Measurements from ENCODE around the gene VCP. TPM values are rescaled to one million over a fixed set of nuclear protein-coding genes. Genes with fewer than 3 reads are reported as not detected.

VCP gene
- total RNA-seq, 1 donor from 2014 or later: 390 TPM

- Mint-ChIP-seq H3K4me1 (ENCODE audit: low read depth, unreplicated experiment) (peaks cover 29% of the 10 kb centered on the region), H3K36me3 (ENCODE audit: low read depth, unreplicated experiment) (peaks cover 33% of the 10 kb centered on the region)
Measured at GRCh38 chr9:35044071-35044470, 28.4 kb downstream of the VCP start.

GRCh38 chr9:35042891-35043545, 29.4 kb downstream of the VCP start:
- Histone ChIP-seq H3K27me3 (ENCODE audit: insufficient read depth, low read length) (no peaks in the 10 kb centered on the region), H2AFZ (ENCODE audit: low read depth, low read length) (no peak overlapping the region), H3K36me3 (ENCODE audit: insufficient read depth, low read length) (no peaks in the 10 kb centered on the region), H4K20me1 (ENCODE audit: insufficient read depth, low read length) (peaks cover 24% of the 10 kb centered on the region), H3K9me3 (ENCODE audit: insufficient read depth, low read depth, low read length) (no peaks in the 10 kb centered on the region), H3K79me2 (ENCODE audit: insufficient read depth, low read length) (no peaks in the 10 kb centered on the region), H3K27ac (ENCODE audit: low read depth, low read length) (no peak overlapping the region), H3K4me2 (ENCODE audit: low read length) (no peak overlapping the region), H3K9ac (ENCODE audit: low read length) (no peak overlapping the region), H3K4me3 (ENCODE audit: insufficient read depth, low read depth, low read length) (no peak overlapping the region), H3K4me1 (ENCODE audit: insufficient read depth, low read length) (peaks cover 4% of the 10 kb centered on the region)
- Mint-ChIP-seq H3K9me3 (ENCODE audit: unreplicated experiment) (peaks cover 2% of the 10 kb centered on the region), H3K27me3 (ENCODE audit: low read depth, unreplicated experiment) (no peaks in the 10 kb centered on the region), H3K4me1 (ENCODE audit: low read depth, unreplicated experiment) (peaks cover 24% of the 10 kb centered on the region), H3K27ac (ENCODE audit: unreplicated experiment) (no peak overlapping the region), H3K36me3 (ENCODE audit: low read depth, unreplicated experiment) (peaks cover 33% of the 10 kb centered on the region), H3K4me3 (ENCODE audit: unreplicated experiment) (no peak overlapping the region)
- DNase-seq (ENCODE audit: low read depth) (no peak), FAIRE-seq (no peak)
- TF ChIP-seq EZH2 (IDR thresholded peaks at IDR 0.05; ENCODE audit: insufficient read depth, low read length): no peak
- TF ChIP-seq, protein P1, sequence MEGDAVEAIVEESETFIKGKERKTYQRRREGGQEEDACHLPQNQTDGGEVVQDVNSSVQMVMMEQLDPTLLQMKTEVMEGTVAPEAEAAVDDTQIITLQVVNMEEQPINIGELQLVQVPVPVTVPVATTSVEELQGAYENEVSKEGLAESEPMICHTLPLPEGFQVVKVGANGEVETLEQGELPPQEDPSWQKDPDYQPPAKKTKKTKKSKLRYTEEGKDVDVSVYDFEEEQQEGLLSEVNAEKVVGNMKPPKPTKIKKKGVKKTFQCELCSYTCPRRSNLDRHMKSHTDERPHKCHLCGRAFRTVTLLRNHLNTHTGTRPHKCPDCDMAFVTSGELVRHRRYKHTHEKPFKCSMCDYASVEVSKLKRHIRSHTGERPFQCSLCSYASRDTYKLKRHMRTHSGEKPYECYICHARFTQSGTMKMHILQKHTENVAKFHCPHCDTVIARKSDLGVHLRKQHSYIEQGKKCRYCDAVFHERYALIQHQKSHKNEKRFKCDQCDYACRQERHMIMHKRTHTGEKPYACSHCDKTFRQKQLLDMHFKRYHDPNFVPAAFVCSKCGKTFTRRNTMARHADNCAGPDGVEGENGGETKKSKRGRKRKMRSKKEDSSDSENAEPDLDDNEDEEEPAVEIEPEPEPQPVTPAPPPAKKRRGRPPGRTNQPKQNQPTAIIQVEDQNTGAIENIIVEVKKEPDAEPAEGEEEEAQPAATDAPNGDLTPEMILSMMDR (IDR thresholded peaks at IDR 0.05; ENCODE audit: insufficient read depth, low read depth, low read length): no peak

More at GRCh38 chr9:35044071-35044470, 28.4 kb downstream of the VCP start:
- FAIRE-seq (no peak), DNase-seq (ENCODE audit: low read depth) (peak; percentile 25)
- H3K4me1 ChIP-seq (ENCODE audit: insufficient read depth, low read length): peaks cover 4% of the 10 kb centered on the region
- no peaks in the 10 kb centered on the region for H3K79me2 ChIP-seq (ENCODE audit: insufficient read depth, low read length)
- no peak overlapping the region for H2AFZ ChIP-seq (ENCODE audit: low read depth, low read length)
- H3K4me3 ChIP-seq (ENCODE audit: insufficient read depth, low read depth, low read length): no peak overlapping the region
- H3K27ac Mint-ChIP-seq (ENCODE audit: unreplicated experiment): peak overlapping the region; percentile 12
- H3K27me3 ChIP-seq (ENCODE audit: insufficient read depth, low read length): no peaks in the 10 kb centered on the region
- H3K4me2 ChIP-seq (ENCODE audit: low read length): no peak overlapping the region
- H3K27me3 Mint-ChIP-seq (ENCODE audit: low read depth, unreplicated experiment): no peaks in the 10 kb centered on the region
- H3K27ac ChIP-seq (ENCODE audit: low read depth, low read length): no peak overlapping the region
- no peaks in the 10 kb centered on the region for H3K9me3 ChIP-seq (ENCODE audit: insufficient read depth, low read depth, low read length)
- H3K9me3 Mint-ChIP-seq (ENCODE audit: unreplicated experiment): peaks cover 2% of the 10 kb centered on the region
- no peak for TF ChIP-seq EZH2 (IDR thresholded peaks at IDR 0.05; ENCODE audit: insufficient read depth, low read length)
- no peak overlapping the region for H3K4me3 Mint-ChIP-seq (ENCODE audit: unreplicated experiment)
- no peaks in the 10 kb centered on the region for H3K36me3 ChIP-seq (ENCODE audit: insufficient read depth, low read length)
- H4K20me1 ChIP-seq (ENCODE audit: insufficient read depth, low read length): peaks cover 24% of the 10 kb centered on the region
- no peak overlapping the region for H3K9ac ChIP-seq (ENCODE audit: low read length)

- no peak for DNase-seq (ENCODE audit: low read depth)
- Mint-ChIP-seq H3K9me3 (ENCODE audit: unreplicated experiment) (peaks cover 2% of the 10 kb centered on the region), H3K27me3 (ENCODE audit: low read depth, unreplicated experiment) (no peaks in the 10 kb centered on the region), H3K36me3 (ENCODE audit: low read depth, unreplicated experiment) (peaks cover 34% of the 10 kb centered on the region), H3K27ac (ENCODE audit: unreplicated experiment) (peak overlapping the region; percentile 12), H3K4me1 (ENCODE audit: low read depth, unreplicated experiment) (peaks cover 24% of the 10 kb centered on the region), H3K4me3 (ENCODE audit: unreplicated experiment) (no peak overlapping the region)
- TF ChIP-seq, protein P1 (IDR thresholded peaks at IDR 0.05; ENCODE audit: insufficient read depth, low read depth, low read length): no peak
- TF ChIP-seq EZH2 (IDR thresholded peaks at IDR 0.05; ENCODE audit: insufficient read depth, low read length): no peak
- no peak overlapping the region for H3K27ac ChIP-seq (ENCODE audit: low read depth, low read length)
- peaks cover 20% of the 10 kb centered on the region for H4K20me1 ChIP-seq (ENCODE audit: insufficient read depth, low read length)
- no peak overlapping the region for H2AFZ ChIP-seq (ENCODE audit: low read depth, low read length)
- FAIRE-seq: no peak
- H3K4me1 ChIP-seq (ENCODE audit: insufficient read depth, low read length): peaks cover 4% of the 10 kb centered on the region
- no peak overlapping the region for H3K9ac ChIP-seq (ENCODE audit: low read length)
- H3K4me3 ChIP-seq (ENCODE audit: insufficient read depth, low read depth, low read length): no peak overlapping the region
- H3K79me2 ChIP-seq (ENCODE audit: insufficient read depth, low read length): no peaks in the 10 kb centered on the region
- no peaks in the 10 kb centered on the region for H3K9me3 ChIP-seq (ENCODE audit: insufficient read depth, low read depth, low read length)
- H3K27me3 ChIP-seq (ENCODE audit: insufficient read depth, low read length): no peaks in the 10 kb centered on the region
- no peak overlapping the region for H3K4me2 ChIP-seq (ENCODE audit: low read length)
- H3K36me3 ChIP-seq (ENCODE audit: insufficient read depth, low read length): no peaks in the 10 kb centered on the region
Measured at GRCh38 chr9:35042081-35042604, 30.3 kb downstream of the VCP start.
